K562 (cell line): ENCODE measurements around the gene BAIAP2L2. TPM values are rescaled to one million over a fixed set of nuclear protein-coding genes. Genes with fewer than 3 reads are reported as not detected.

Experiments used
- ATAC-seq: fragments of 200-7000 bp; cut with Tn5 transposase; 3 replicates; pipeline ENCODE4 v1.9.1; 2020; ENCODE audit warnings: moderate library complexity
- BruUV-seq: library from RNA; stranded (reverse); fragments of 400-500 nt; replicated peaks from 2 replicates; lab custom pipeline; 2021; lab: Mats Ljungman, UMichigan
- CTCF ChIA-PET: fragments of 300-600 bp; formaldehyde crosslinking; extraction: SDS; loops from one replicate; lab custom pipeline; 2021; ENCODE audit warnings: low intra/inter-chr PET ratio; lab: Yijun Ruan, JAX
- POLR2A ChIA-PET: fragments of 300-600, 350-650 bp; sonication (Branson Sonifier 250); formaldehyde crosslinking; extraction: SDS; loops from one replicate; lab custom pipeline; 2021; ENCODE audit warnings: antibody characterized with exemption, inconsistent platforms; lab: Yijun Ruan, JAX
- DNase-seq, 4 experiments: peaks; one replicate each; pipeline versions ENCODE4 v3.0.0 to v3.0.0-alpha.2; 2011 to 2018; ENCODE audit warnings: low spot score in 3 of 4, mixed read lengths in 3 of 4; ENCODE audit errors: extremely low read depth in 1 of 4
- FAIRE-seq: peaks from 2 replicates; lab custom pipeline; 2011; peaks lifted over from hg19 to GRCh38; lab: Jason Lieb, UNC
- H2AFZ ChIP-seq: 2 replicates; pipeline ENCODE4 v1.6.0; 2011; ENCODE audit warnings: low read depth, low read length, control low read depth, inconsistent platforms
- H3K27ac ChIP-seq: fragments of 200-600 bp; 3 replicates; pipeline ENCODE4 v1.8.0; 2011; ENCODE audit warnings: low read depth, mild to moderate bottlenecking, control low read depth, inconsistent platforms, low read length, moderate library complexity, mixed read lengths; ENCODE audit errors: extremely low read depth
- H3K27me3 ChIP-seq, 2 experiments: fragments of 300-600 bp in 1 of 2; 2 replicates in 1 of 2; 3 replicates in 1 of 2; pipeline versions ENCODE4 v1.6.0 to v1.8.0; 2011; ENCODE audit warnings: inconsistent platforms in 2 of 2, low read length in 2 of 2, mild to moderate bottlenecking in 1 of 2, mixed read lengths in 1 of 2, moderate library complexity in 1 of 2; ENCODE audit not compliant: control insufficient read depth in 2 of 2, insufficient read depth in 2 of 2
- H3K36me3 ChIP-seq: fragments of 300-600 bp; 3 replicates; pipeline ENCODE4 v1.8.0; 2011; ENCODE audit warnings: mild to moderate bottlenecking, low read length, inconsistent platforms; ENCODE audit not compliant: control insufficient read depth, insufficient read depth
- H3K4me1 ChIP-seq, 2 experiments: fragments of 200-600 bp in 1 of 2; replicated peaks in 1 of 2; 2 replicates in 1 of 2; 3 replicates in 1 of 2; pipeline versions ENCODE4 v1.5.1 to v1.8.0; 2011; ENCODE audit warnings: inconsistent platforms in 2 of 2, low read length in 2 of 2, mild to moderate bottlenecking in 1 of 2, mixed read lengths in 1 of 2, moderate library complexity in 1 of 2; ENCODE audit not compliant: control insufficient read depth in 2 of 2, insufficient read depth in 2 of 2
- H3K4me2 ChIP-seq: 2 replicates; pipeline ENCODE4 v1.6.1; 2011; ENCODE audit warnings: low read length, control low read depth, inconsistent platforms, mixed read lengths; ENCODE audit not compliant: insufficient read depth
- H3K4me3 ChIP-seq: fragments of 200-600 bp; sonication (generic), shearing (Covaris generic); 2 replicates; pipeline ENCODE4 v1.5.1; 2016; ENCODE audit warnings: control low read depth, inconsistent platforms
- H3K79me2 ChIP-seq: fragments of 200-600 bp; 3 replicates; pipeline ENCODE4 v1.8.0; 2011; ENCODE audit warnings: low read length, inconsistent platforms; ENCODE audit not compliant: control insufficient read depth, insufficient read depth
- H3K9ac ChIP-seq, 2 experiments: 2 replicates each; pipeline versions ENCODE4 v1.6.0 to v1.6.1; 2011; ENCODE audit warnings: low read depth in 2 of 2, low read length in 2 of 2, control low read depth in 1 of 2, inconsistent platforms in 1 of 2, mild to moderate bottlenecking in 1 of 2, mixed read lengths in 1 of 2; ENCODE audit not compliant: insufficient read depth in 1 of 2
- H3K9me1 ChIP-seq: one replicate; pipeline ENCODE4 v1.6.0; 2011; ENCODE audit warnings: inconsistent platforms, mild to moderate bottlenecking, low read length, moderate library complexity; ENCODE audit not compliant: control insufficient read depth, insufficient read depth
- H3K9me3 ChIP-seq: replicated peaks from 2 replicates; pipeline ENCODE4 v1.5.1; 2011; ENCODE audit warnings: low read depth, low read length, inconsistent platforms; ENCODE audit not compliant: control insufficient read depth, insufficient read depth
- H4K20me1 ChIP-seq: replicated peaks from 2 replicates; pipeline ENCODE4 v1.6.1; 2011; ENCODE audit warnings: low read length, inconsistent platforms, mixed read lengths; ENCODE audit not compliant: control insufficient read depth, insufficient read depth
- ATF2 ChIP-seq: sonication (generic); formaldehyde crosslinking; IDR thresholded peaks from 2 replicates; pipeline ENCODE4 v1.8.1; 2022; ENCODE audit warnings: missing genetic modification reagents
- CCAR2 ChIP-seq: fragments of 200-400 bp; formaldehyde crosslinking; IDR thresholded peaks from 2 replicates; pipeline ENCODE4 v1.6.1; 2017; ENCODE audit warnings: mild to moderate bottlenecking, low read depth, low read length
- ETS2 ChIP-seq: IDR thresholded peaks from 2 replicates; pipeline ENCODE4 v1.6.1; 2016; ENCODE audit warnings: borderline replicate concordance, missing genetic modification characterization, mild to moderate bottlenecking, moderate library complexity, missing compliant biosample characterization; ENCODE audit not compliant: poor library complexity, severe bottlenecking
- MTF1 ChIP-seq: fragments of 250-450 bp; sonication (Bioruptor Pico); IDR thresholded peaks from 2 replicates; pipeline ENCODE4 v1.9.0; 2021; ENCODE audit warnings: moderate library complexity, mild to moderate bottlenecking, inconsistent platforms, borderline replicate concordance
- PURB ChIP-seq: sonication (generic); formaldehyde crosslinking; IDR thresholded peaks from 2 replicates; pipeline ENCODE4 v1.9.0; 2021; ENCODE audit warnings: low read depth, mild to moderate bottlenecking, missing genetic modification reagents
- ZBTB33 ChIP-seq: sonication (generic); formaldehyde crosslinking; IDR thresholded peaks from 2 replicates; pipeline ENCODE4 v1.8.1; 2023; ENCODE audit warnings: mild to moderate bottlenecking, missing genetic modification reagents
- ZNF518B ChIP-seq: fragments of 250-450 bp; sonication (Bioruptor Pico); IDR thresholded peaks from 2 replicates; pipeline ENCODE4 v1.5.0; 2021; ENCODE audit warnings: mild to moderate bottlenecking, moderate library complexity
- ZNF77 ChIP-seq: fragments of 250-450 bp; sonication (Bioruptor Pico); IDR thresholded peaks from 2 replicates; pipeline ENCODE4 v1.5.0; 2020
- WGBS: fragments of 100-300 bp; shearing (Covaris generic); methylation state at CpG from one replicate; pipeline ENCODE4 v1.1.6; 2016; ENCODE audit warnings: low coverage, mixed read lengths; ENCODE audit not compliant: insufficient coverage; ENCODE audit errors: missing lambda C conversion rate; 5-methylcytosine and 5-hydroxymethylcytosine counted together
- in situ Hi-C: fragments of 300-500 bp; cut with MboI; formaldehyde crosslinking; loops from 4 replicates; pipeline ENCODE4 v1.15.0; 2018; ENCODE audit warnings: inconsistent platforms, mixed read lengths
- intact Hi-C: fragments of 100-400 bp; cut with micrococcal nuclease; formaldehyde crosslinking; loops from 2 replicates; pipeline ENCODE4 v1.14.2; 2022
- polyA plus RNA-seq, 8 experiments: library from polyadenylated mRNA; depleted of rRNA in 4 of 8; stranded (reverse) in 5 of 8; unstranded in 3 of 8; fragments of >200 nt; fragmentation: Nextera tagmentation in 2 of 8; fragmentation: Illumina TruSeq in 1 of 8; extraction: Ambion mirVana in 2 of 8; extraction: Trizol in 1 of 8; gene quantifications; 2 replicates each; pipeline versions ENCODE4 v1.2.1 to v1.2.3, GENCODE V29; 2011 to 2014; ENCODE audit warnings: inconsistent platforms in 1 of 8, missing spikeins in 1 of 8
- total RNA-seq, 7 experiments: library from RNA; depleted of rRNA in 6 of 7; stranded (reverse); fragments of >200 nt in 6 of 7; fragmentation: Illumina TruSeq in 2 of 7; extraction: Trizol in 2 of 7; gene quantifications; 2 replicates each; pipeline versions ENCODE4 v1.2.1 to v1.2.3, GENCODE V29; 2011 to 2021; ENCODE audit warnings: low replicate concordance in 1 of 7

The BAIAP2L2 gene
- total and polyA plus RNA-seq, 9 of the 15 experiments (the other 6 are each of a cell fraction or from before 2014, with no cell fraction given), result 0.04 to 0.22 (median 0.07) TPM; not detected in 4

- TF ChIP-seq ZBTB33, result no peak
- TF ChIP-seq MTF1 (CRISPR knock-in tag), result no peak
- no peak for TF ChIP-seq ZNF77 (CRISPR knock-in tag)
- no peak for TF ChIP-seq ETS2 (tag)
- TF ChIP-seq CCAR2, result no peak
- no peak for TF ChIP-seq ATF2
- TF ChIP-seq PURB, result no peak
- TF ChIP-seq ZNF518B, result no peak
- 88% methylated on average over 5 of the region's 5 CpGs for WGBS
- no peaks in the 10 kb centered on the region for H3K9me1 ChIP-seq
- ATAC-seq (no peak), DNase-seq (no peak), FAIRE-seq (no peak)
- ChIA-PET POLR2A (interaction anchor here (0.7 to 2.8 kb wide), 3 partner anchors 10 to 114 kb away, joined by 3 to 9 read pairs (median 8); no protein-coding TSS in a partner anchor), CTCF (interaction anchor here (0.6 kb wide), 1 partner anchor 495 kb away, joined by 3 read pairs; no protein-coding TSS in a partner anchor)
- H3K9ac ChIP-seq, result no peak overlapping the region
- BruUV-seq, result no TSS peak
- H3K9me3 ChIP-seq, result no peaks in the 10 kb centered on the region
- in situ Hi-C loops (no loop called here), intact Hi-C loops (no loop called here)
- H3K4me3 ChIP-seq, result no peak overlapping the region
- no peak overlapping the region; the same call in 2 of the 3 replicates for H3K27ac ChIP-seq
- H2AFZ ChIP-seq, result no peak overlapping the region
- H4K20me1 ChIP-seq, result 0 out of 2 replicates have a peak, but pooled peaks cover 3% of the 10 kb centered on the region
- H3K4me2 ChIP-seq, result no peak overlapping the region
- peaks cover 30 to 32% of the 10 kb centered on the region in 2 experiments; a peak in 4 of 5 replicates for H3K4me1 ChIP-seq
- no peaks in the 10 kb centered on the region for H3K36me3 ChIP-seq
- no peaks in the 10 kb centered on the region for H3K79me2 ChIP-seq
- no peaks in the 10 kb centered on the region for H3K27me3 ChIP-seq
These were observed 33.5 kb upstream of the BAIAP2L2 start for GRCh38 chr22:38144025-38144405.
